NK-92 (cell line): Measurements from ENCODE around the gene HYAL1.

Experiments used
- DNase-seq: peaks from one replicate; lab custom pipeline; 2025; ENCODE audit not compliant: unreplicated experiment; lab: John Stamatoyannopoulos, UW

Gene HYAL1

DNA sequence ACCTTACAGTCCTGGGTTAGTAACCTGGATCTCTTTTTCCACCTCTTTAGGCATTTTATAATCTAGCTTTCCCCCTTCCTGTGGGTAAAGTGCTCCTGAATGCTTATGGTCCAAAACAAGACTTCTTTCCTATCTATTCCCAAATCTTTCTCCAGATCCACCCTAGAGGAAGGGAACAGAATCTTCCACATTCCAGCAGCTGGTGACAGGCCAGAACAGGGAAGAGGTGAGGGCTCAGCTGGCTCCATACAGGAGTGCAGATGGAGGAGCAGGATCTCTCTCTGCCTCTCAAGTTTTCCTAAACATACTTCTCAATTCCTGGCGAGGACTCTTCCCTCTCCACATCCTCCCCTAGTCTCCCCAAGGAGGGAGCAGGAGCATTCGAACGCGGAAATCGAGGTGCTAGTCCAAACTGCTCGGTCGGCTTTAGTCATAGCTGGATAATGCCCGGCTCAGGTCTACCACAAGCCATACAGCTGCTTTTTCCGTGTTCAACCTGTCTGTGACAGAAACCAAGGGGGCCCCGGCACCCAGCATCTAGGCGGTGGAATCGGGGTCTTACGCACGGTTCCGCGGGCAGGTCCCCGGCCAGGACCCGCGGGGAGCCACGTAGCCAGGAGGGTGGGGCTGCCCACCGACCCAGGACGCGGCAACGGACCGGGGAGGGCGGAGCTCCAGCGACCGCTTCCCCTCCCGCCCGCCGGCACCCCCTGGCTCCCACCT lies 33.2 kb upstream of the HYAL1 start:
- no peak for DNase-seq

DNA sequence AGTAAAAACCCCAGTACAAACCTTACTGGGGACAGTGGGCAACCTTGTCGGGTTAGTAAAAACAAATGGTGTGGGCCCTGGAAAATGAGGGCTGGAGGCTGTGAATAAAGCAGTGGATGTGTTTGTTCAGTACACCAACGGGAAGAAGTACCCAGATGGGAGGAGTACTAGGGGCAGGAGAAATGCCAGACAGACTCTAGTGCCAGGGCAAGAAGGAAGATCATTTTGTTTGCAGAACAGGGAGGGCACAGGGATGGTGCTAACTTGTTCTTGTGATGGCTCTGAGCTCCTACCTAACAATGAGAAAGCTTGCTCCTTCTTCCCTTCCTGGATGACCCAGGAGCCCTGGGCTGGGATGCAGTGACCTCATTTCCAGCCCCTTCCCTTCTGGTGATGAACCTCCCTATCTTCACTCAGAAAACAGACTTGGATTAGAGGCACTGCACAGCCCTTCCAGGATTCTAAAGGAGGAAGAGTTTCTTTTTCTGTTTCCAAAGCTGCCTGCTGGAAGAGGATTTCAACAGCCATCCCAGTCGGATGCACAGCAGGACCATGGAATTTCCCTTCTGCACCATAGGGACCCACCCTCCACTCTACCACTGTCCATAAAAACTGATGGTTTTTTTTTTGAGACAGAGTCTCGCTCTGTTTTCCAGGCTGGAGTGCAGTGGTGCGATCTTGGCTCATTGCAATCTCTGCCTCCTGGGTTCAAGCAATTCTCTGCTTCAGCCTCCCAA lies 31.1 kb upstream of the HYAL1 start:
- DNase-seq: no peak

DNA sequence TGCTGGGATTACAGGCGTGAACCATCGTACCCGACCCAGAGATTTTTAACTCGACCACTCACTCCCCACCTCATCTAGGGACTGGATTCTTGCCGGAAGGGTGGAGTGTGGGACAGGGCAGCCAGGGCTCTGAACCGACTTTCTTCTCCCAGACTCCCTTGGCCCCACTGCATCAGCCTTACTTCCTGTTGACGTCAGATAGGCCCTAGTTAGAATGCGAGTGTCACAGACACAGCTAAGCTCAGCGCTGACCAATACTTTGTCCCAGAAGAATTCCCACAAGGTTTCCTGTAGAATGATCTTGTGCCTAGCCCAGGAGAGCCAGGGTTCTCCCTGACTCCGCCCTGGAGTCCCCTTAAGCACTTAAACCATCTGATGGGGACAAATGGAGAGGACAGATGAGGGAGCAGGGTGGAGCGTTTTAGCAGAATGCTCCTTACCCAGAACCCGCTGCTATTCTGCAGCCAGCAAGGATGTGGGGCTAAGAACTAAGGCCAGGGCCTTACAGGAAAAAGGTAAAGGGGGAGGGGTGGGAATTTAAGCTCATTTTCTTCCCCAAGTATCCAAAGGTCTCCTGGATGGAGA lies 30.5 kb upstream of the HYAL1 start:
- DNase-seq: no peak

DNA sequence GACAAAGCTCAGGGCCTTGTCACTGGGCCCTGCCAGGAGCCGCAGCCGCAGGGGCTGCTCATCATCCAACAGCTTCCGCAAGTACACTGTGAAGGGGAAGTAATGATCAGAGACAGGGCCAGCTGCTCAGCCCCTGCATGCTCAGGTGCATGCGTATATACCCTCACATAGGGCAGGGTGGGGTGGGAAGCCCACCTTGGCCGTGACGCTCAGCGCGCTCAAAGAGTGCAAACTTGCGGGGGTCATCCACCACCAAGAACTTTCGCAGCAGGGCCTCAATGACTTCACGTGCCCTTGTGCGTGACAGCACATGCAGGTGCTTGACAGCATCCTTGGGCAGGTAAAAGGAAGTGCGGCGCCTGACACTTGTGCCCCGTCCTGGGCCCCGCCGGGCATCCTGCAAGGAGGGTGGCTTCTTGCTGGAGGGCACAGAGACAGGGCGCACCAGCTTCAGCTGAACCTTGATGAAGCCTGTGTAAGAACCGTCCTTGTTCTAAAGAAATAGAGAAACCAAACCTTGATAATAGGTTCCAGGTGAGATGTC lies 28.1 kb upstream of the HYAL1 start:
- DNase-seq: no peak

DNA sequence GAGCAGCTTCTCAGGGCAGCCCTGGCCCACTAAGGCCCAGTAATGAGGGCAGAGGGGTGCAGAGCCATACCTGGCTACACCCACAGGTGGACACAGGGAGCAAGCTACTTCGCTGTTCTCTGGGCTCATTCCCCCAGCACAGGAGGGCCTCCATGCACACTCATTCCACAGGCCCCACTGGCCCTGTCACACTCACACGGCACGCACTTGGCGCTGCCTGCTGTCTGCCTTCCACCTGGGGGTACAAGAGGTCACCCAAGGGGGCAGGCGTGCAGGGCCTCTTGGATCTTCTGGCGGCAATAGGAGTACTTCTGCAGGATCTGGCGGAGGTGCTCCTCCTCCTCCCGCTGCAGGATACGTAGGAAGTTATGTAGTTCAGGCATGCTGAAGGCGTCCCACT lies 27.0 kb upstream of the HYAL1 start:
- no peak for DNase-seq

DNA sequence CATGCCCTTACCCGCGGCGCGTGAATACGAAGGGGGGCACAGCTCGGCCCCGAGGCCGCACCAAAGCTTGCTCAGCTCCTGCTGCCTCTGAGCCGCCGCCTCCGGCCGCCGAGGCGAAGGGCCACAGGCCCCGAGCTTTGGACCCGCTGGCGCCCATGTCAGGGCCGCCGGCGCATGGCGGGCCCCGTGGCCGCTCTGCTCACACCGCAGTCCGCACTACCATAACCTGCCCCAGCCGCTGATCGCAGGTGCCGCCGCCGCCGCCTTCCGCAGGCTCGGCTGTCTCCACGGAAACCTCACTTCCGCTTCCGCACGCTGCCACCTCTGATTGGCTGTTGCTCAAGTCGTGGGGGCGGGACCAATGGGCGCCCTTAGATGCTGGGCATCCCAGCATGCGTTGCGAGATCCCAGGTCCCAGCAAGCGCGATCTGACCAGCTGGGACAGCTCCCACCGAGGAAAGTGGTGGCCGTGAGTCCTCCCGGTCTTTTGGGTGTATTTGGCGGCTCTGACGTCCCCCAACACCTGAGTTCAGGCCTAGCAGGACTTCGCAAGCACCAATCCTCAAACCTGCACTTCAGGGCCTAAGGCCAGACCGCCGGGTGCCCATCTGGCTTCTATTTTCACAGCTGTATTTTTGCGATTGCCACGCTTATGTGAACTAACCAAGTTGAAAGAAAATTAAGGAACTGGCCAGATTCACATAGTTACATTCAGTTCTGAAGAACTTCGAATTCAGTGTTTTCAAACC lies 24.7 kb upstream of the HYAL1 start, which contains the start of gene TUSC2:
TUSC2 (minus strand) TSS at position 281 of the 749 bp plus-strand sequence; CDS start at position 157, 124 bp downstream.
- peak; percentile 42 for DNase-seq

DNA sequence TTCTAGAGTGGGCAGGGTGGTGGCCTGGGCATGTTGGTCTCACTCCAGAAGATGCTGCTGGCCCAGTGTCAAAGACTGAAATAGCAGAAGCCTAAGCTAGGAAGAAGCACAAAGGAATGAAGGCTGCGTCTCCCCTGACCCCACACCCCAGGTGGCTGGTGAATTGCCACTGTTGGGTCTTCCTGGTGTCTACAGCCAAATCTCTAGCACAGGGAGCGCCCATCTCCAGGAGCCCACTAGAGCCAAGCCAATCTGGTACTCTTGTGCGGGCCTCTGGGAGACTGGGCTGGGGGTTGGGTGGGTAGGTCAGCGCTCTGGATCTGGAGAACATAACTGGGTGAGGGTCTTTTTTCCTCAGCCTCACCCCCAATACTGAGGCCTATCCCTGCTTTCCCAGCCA lies 23.8 kb upstream of the HYAL1 start:
- no peak for DNase-seq

DNA sequence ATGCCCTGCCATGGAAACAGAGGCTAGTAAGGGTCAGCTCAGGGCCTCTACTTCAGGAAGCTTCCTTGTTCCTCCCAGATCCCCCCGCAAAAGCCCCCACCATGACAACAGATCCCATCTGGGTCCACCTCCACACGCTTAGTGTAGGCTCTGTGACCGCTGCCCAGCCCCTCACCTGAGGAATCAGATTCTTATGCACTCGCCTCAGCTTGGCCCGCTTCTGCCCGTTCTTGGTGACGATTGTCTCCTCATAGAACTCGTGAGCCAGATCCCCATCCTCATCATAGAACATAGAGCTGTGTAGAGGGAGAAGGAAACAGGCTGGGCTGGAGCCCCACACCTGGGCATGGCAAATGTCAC lies 22.8 kb upstream of the HYAL1 start:
- no peak for DNase-seq

DNA sequence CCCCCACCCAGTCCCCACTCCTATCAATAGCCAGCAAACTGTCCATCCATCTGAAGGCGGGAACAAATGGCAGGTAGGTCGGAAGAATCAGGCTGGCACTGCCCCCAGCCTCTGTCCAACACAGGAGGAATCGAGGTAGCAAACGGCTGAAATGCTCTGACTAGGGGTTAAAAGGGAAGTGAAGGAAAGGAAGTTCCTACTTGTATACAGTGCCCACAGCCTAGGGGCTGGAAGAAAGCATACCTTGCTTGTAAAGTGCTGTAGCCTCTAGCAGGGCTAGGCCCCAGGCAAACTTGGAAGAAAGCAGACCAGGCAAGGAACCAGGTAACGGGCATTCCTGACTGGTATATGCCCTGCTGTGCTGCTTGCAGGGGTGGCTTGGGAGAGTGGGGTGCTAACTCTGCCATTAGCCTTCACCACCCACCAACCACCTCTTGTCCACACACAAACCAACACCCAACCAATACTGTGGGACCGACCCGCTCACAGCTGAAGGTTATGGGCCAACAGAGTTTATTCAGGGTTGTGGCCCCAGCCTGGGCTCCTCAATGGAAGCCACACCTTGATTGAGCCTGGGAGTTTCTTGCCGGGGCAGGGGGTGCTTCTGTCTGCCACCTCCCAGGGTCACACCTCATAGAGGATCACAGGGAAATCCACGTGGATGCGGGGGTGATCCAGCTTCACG lies 22.3 kb upstream of the HYAL1 start:
- DNase-seq: no peak

DNA sequence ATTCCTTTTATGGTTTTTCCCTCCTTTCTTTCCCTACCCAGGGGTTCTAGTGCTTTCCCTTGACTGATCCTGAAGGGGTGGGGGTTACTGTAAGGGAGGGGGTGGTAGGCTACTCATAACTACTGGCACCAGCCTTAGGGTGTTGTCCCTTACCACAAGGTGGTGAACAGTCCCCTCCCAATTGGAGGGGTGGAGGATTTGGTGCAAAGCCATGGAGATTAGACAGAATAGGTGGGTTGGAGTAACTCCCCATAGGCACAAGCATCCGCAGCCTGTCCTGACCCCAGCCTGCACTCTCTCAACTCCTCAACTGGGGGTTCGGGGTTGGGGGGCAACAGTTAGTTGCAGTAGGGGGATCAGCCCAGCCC lies 21.7 kb upstream of the HYAL1 start:
- DNase-seq: no peak

DNA sequence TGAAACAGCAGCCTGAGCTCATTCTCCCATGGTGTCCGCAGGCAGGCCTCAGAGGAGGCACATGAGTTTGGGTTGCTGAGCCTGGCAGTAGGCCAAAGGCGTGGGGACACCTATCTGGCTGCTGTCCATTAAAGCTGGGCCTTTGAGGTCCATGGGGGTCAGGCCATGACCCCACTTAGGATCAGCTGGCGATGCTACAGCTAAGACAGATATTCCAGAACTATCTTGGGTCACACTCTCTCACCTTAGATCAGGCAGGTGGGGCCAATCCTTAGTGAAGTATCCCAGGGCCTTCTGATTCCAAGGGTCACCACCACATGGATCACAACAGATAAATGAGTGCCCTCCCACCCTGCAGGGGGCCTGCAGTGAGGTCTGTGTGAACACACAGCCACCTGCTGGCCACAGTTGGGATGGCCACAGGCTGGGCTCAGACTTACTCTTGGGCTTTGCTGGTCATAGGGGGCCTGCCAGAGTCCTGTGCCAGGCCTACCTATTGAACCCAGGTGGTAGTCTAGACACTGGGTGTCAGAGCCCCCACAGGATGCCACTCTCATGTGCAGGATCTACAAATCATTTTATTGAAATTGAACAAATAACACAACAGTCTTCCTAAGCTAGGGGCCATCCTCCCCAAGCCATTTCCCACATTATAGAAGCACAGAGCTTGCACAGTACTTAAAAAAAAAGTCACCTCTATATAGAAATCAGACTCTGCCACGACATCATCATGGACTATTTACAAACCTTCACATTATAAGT lies 21.2 kb upstream of the HYAL1 start:
- no peak for DNase-seq

DNA sequence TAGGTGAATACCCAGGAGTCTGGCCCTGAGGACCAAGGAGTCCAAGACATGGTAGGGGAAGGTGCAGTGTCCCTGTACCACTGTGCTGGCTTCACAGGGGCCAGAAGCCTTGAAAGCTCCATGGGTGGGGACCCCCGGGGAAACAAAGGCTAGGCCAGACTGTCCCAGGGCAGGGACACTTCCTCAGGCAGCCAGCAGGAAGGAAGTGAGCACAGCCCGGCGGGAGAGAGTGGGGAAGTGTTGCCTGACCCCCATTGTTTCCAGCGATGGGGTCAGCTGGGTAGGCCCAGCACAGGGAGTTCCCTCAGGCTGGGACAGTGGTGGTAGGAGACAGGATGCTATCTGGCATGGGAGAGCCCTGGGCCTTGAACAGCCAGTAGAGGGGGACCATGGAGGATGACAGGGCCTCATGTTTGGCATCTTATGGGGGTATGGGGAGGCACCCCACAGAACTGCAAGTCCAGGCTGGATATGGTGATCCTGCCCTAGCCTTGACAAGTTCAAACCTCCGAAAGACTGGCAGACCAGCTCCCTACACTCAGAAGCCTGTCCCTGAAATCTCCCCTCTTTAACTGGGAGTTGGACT lies 20.3 kb upstream of the HYAL1 start:
- DNase-seq: no peak

DNA sequence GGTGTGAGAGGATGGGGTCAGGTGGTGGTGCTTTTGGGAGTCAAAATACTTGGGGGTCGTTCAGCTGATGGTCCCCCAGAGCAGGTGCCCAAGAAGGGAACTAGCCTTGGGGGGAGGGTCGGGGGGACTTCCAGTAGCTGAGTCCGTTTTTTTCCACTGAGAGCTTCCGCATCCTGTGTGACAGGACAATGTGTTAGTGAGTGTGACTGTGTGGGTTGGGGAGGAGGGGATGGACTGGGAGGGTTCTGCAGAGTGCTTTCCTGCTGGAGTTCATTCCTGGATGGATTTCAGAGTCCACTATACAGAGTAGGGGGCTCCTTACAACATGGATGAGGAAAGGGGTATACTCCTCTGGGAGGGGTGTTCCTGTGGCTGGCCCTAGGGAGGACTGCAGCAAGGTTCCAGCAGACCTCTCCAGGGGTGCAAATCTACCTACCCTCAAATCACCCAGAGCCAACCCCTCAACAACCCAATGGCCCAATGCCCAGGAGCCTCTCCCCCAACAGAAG lies 19.8 kb upstream of the HYAL1 start:
- no peak for DNase-seq

DNA sequence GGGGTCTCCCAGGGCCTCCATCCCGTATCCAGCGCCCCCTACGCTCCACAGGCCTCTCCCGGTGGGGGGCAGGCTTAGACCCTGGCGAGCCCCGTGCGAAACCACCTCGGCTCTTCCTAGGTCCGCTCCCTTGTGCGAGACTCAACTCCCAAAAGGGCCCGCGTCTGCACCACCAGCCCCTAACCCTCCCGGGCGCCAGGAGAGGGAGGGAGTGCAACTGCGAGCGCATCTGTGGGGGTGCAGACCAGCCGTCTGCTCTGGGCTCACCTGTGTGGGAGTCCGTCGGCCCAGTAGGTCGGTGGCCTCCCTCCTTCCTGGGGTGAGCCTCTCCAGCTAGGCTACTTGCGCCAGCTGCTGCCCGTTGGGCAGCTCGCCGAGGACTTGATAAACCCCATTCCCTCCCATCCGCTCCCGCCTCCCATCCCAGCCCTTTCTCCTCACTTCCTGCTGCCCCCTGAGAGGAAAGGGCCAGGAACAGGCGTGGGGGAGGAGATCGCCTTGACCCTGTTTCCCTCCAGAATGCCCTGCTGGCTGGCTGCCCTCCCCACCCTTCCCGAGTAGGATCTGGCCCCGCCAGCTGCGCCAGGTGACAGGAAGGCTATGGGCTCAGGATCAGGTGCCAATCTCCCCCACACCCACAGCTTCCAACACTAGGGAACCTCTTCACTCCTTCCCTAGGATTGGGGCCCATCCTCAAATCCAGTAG lies 19.2 kb upstream of the HYAL1 start, which contains the start of gene HYAL2:
HYAL2 (minus strand) TSS at position 360 of the 706 bp plus-strand sequence. CDS start 2,256 bp downstream, outside the sequence.
- no peak for DNase-seq

DNA sequence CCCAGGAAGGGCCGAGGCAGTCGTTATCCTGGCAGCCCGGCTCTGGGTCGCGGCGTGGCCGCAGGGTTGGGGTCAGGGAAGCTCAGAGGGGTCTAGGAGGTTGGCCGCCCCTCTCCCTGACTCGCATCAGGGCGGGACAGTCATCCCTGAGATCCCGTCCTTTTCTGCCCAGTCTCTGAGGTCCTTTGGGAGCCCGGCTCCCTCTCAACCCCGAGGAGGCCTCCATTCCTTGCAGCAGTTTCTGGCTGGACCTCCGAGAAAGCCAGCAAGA lies 18.7 kb upstream of the HYAL1 start:
- DNase-seq: no peak

DNA sequence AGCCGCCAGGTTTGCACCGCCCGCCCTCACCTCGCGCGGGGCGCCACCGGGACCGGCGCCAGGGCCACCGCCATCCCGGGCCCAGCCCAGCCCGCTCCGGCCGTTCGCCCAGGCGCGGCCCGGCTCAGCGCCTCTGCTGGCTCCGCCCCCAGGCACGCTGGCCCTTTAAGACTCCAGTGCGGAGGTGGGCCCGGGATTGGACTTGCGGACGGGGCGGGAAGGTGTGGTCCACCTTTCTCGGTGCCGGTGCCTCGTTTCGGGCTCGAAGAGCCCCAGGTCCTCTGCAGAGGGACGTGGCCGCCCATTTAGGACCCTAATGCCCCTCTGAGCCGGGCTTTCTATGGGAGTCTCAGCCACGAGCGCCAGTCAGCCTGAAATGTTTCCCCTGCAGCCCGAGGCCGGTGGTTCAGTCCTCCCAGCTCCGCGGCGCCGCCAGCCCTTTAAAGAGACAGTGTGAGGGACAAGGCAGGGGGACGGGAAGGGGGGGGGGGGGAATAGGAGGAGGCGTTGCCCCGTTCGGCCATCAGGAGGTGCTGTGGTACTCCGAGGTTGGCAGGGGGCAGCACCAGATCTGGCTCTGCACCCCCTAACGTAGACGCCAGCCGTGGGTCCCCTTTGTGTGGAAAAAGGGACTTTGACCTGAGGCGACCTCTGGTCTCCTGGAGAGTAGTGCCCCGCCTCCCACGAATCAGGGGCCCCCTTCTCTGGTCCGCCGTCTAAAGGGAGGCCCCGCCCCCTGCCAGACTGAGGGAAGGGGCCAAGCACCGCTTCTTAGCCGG lies 18.2 kb upstream of the HYAL1 start:
- DNase-seq: no peak

DNA sequence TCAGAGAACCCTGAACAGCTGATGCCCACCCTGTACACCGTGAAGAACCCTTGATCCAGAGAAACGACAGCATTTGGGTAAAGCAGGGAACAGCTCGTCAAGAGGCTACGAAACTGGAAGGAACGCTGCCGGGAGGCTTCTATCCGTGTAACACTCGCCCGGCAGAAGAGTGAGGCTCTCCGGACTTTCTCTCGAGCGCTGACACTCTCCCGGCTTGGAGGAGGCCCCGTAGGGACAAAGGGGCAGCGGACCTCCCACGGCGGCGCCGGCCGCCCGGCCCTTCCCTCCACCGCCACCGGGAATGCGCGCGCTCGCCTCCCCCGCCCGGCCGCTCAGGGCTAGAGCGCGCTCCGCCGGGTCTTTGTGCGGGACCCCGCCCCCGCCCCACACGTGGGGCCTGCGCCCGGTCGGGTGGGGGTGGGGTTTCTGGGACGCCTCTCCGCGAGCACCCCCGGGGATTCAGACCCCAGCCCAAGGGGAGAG lies 17.5 kb upstream of the HYAL1 start:
- DNase-seq: no peak
